ENCODE results near the gene PRIM2.
"Not testable (repeated sequence)": the region's sequence is repeated elsewhere in the genome, so short reads cannot be mapped to it uniquely, and the experiment has no call there.

The PRIM2 gene

DNA sequence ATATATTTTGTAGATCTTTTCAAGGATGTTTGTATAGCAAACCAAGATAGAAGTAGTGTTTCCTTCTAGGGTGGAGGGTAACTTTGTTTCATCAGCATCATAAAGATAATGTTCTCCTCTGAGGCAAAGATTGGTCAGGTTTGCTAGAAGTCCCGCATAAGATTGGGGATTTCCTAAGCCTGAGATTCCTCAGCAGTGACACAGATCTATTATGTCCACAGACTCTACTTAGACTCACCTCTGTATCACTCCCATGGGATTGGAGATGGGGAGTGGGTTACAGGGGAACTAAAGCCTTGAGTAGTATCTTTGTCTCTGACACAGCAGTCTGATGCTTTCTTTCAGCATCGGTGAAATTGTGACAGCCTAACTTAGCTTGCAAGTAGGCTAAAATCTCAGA is 341.1 kb downstream of the PRIM2 start:
- DNase-seq = not testable (repeated sequence)

DNA sequence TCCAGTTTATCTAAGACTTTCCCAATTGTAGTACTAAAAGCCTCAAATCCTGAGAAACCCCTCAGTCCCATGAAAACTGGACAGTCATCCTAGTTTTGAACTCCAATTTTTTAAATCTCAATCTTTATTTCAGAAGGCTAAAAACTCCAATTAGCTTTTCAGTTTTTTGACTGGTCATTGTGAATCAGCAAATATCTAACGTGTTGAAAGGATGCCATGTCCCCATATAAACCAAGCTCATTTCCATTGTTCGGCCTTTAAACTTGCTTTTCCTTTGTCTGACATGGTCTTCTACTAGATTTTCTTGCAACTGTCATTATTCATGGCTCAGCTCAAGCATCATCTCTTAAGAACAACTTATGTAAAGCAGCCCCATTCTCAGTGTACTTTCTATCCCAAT is 342.4 kb downstream of the PRIM2 start:
- not testable (repeated sequence) for DNase-seq

DNA sequence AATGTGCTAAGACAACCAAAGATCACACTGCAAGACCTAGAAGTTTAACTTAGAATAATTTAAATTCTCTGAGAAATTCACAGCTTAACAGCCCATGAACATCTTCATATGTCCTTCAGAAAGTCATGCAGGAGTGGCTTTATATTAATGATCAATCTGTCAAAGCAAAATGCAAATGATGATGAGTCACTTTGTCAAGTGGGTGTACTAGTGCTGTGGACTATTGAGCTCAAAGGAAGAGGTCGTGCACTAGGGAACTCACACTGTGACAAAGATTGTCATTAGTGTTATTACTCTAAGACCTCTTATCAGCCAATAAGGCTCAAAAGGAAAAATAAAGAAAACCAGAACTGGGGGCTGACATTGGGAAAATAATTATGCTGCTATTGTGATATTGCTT is 343.5 kb downstream of the PRIM2 start:
- DNase-seq = not testable (repeated sequence)

DNA sequence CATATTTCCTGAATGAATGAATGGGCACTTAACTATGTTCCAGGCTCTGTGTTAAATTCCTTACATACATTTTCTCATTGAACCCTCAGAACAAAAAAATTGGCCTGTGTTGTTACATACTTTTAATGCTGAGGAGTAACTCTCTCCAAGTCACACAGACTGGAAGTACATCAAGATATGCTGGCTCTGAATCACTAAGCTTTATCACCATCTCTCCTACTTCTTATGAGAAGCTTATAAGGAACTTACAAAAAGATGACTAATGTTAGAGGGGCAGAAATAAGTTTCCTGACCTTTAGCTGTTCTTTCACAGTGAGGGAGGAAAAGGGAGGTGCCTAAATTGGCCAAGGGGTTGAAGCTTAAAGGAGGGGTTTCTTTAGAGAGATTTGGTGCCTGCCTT is 350.7 kb downstream of the PRIM2 start:
- DNase-seq = not testable (repeated sequence)

DNA sequence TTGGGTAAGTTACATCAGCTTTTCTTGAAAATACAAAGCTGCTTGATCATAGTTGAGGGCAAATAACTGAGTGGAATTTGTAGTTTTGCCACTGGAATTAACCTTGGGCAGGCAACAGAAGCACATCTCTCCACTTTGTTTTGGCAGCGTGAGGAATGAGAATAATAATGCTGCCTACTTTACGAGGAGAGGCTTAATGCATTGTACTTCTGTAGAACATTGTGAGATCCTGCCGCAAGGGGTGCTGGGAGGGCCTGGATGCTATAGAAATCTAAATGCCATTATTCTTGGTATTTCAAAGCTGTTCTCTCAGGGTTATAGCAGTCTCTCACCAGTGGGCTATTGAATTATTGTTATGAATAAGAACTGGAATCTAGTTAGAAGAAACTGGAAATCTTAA is 353.8 kb downstream of the PRIM2 start:
- not testable (repeated sequence) for DNase-seq

DNA sequence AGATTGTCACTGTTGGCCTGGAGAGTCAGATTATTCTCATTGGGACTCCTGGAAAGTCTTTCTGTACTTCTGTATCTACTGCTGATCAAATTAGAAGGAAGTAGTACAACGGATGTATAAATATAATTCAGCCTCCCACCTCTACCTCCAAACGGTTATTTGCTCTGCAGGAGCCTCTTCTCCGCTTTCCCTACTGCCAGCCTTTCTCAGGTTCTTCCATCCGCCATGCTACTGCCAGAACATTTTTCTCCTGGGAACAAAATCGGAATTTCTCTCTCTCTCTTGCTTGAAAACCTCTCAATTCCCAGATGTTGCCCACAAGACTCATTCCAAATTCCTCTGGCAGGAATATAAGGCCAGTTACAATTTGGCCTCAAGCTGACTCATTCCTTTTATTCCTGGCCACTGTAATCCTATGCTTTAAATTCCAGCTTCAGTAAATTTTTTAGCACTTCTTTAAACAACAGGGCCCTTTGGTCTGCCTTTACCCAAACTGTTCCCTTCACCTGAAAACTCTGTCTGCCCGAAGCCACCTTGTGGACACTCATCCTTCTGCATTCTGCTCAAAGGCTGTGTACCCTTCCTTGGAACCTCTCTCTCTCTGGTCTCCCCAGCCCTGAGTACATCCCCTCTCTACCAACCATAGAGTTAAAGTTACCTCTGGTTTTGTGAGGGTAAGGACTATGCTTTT is 354.7 kb downstream of the PRIM2 start:
- not testable (repeated sequence) for DNase-seq

DNA sequence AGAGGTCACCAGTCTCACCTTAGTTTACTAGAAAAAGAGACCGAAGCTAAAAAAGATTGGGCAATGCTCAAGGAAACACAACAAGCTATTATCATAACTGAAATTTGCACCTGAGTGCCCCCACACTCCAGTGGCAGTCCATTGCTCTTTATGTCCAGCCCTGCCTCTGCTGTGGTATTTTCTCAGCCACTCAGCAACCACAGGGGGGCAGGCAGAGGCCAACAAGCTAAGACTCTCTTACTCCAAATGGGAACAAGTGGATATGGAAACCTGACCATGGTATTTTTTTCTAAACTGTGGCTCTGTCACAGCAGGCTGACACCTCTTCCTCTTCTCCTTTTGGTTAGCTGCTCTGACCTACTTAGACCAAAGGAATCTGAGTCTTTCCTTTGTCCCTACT is 355.9 kb downstream of the PRIM2 start:
- not testable (repeated sequence) for DNase-seq

DNA sequence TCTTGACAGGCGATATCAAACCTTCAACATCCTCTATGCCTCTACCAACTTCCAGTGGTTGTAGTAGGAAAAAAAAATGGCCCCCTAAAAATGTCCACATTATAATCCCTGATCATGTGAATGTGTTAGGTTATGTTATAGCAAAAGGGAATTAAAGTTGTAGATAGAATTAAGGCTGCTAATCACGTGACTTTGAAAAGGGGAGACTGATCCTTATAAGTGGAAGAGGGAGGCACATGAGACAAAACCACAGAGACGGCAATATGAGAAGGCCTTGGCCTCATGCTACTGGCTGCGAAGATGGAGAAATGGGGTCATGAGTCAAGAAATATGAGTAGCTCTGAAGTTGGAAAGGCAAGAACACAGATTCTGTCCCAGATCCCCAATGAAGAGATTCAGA is 358.0 kb downstream of the PRIM2 start:
- DNase-seq = not testable (repeated sequence)

DNA sequence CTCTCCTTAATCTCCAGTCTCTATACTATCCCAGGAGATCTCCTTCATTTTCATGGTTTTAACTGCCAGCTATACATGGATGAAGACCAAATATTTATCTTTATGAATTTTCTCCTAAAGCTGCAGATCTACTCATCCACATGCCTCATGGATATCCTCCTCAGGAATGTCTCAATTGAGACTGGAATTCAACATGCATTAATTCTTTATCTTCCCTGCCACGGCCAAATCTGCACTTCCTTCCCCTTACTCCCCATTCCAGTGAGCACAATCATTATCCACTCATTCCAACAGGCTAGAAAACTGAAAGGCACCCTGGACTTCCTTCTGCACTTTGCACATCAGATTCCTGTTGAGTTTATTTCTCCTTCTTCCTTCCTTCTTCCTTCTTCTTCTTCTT is 379.0 kb downstream of the PRIM2 start:
- DNase-seq = not testable (repeated sequence)

Data from DMS79 treated with DMSO at 0.1 percent for 48 hours (cell line).